NCI-H82 (cell line): ENCODE results near the gene CT45A1.
"Not testable (repeated sequence)": the region's sequence is repeated elsewhere in the genome, so short reads cannot be mapped to it uniquely, and the experiment has no call there.

Experiments used
- DNase-seq: peaks from one replicate; lab custom pipeline; 2025; lab: John Stamatoyannopoulos, UW

The CT45A1 gene

DNA sequence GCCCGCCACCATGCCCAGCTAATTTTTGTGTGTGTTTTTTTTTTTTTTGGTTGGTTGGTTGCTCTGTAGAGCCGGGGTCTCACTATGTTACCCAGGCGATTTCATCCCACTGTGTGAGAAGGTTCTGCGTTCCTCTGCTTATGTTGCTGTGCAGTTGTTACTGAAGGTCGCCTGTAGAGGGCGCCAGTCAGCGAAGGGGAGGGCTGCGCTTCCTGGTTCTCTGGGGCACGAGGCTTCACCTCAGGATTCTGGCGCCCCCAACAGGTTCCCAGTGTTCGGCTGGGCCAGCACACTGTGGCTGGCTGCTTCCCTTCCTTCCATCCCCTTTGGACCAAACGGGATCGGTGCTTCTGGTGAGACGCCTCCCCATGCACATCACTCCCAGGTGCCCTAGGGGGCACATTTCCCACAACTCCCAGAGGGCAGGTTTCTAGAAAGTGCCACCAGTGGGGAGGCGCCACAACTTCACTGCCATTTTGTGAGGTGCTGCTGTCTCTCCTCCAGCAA is at the start of gene CT45A1:
CT45A1 (plus strand) TSS at position 457 of the 507 bp plus-strand sequence. CDS start 5,302 bp downstream, outside the sequence.
- peak; percentile 42 for DNase-seq

GRCh38 chrX:135672979-135673378 is 40.5 kb upstream of the CT45A1 start:
- not testable (repeated sequence) for DNase-seq

GRCh38 chrX:135688137-135688536 is 25.3 kb upstream of the CT45A1 start:
- DNase-seq = peak; percentile 60

DNA sequence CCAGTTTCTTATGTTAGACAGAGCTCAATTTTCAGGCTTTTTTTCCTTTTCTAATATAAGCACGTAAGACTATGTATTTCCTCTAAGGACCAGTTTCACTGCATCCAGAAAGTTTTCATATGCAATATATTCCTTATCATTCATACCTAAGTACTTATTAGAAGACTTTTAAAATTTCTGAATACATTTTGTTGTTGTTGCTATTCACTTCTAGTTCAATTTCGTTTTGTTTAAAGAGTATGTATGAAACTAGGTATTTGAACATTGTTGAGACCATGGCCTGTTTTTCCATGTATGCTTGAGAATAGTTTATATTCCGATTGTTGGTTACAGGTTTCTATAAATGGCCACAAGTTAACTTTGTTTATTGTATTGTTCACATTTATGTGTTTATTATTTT is 18.0 kb upstream of the CT45A1 start:
- no peak for DNase-seq

GRCh38 chrX:135697601-135698000 is 15.8 kb upstream of the CT45A1 start:
- DNase-seq = no peak

GRCh38 chrX:135698924-135699323 is 14.5 kb upstream of the CT45A1 start:
- DNase-seq = no peak

DNA sequence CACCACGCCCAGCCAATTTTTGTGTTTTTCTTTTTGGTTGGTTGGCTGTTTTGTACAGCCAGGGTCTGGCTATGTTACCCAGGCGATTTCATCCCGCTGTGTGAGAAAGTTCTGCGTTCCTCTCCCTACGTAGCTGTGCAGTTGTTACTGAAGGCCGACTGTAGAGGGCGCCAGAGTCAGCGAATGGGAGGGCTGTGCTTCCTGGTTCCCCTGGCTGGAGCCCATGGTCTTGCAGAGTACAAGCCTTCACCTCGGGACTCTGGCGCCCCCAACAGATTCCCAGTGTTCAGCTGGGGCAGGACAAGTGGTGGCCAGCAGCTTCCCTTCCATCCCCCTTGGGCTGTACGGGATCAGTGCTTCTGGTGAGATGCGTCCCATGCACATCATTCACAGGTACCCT is 5.6 kb upstream of the CT45A1 start:
- DNase-seq = peak; percentile 81

- DNase-seq = no peak
Measured at GRCh38 chrX:135713795-135714194, 356 bp downstream of the CT45A1 start.

GRCh38 chrX:135734666-135735065 is 21.2 kb downstream of the CT45A1 start:
- not testable (repeated sequence) for DNase-seq

GRCh38 chrX:135737366-135738071 is 24.1 kb downstream of the CT45A1 start:
- DNase-seq = no peak

DNA sequence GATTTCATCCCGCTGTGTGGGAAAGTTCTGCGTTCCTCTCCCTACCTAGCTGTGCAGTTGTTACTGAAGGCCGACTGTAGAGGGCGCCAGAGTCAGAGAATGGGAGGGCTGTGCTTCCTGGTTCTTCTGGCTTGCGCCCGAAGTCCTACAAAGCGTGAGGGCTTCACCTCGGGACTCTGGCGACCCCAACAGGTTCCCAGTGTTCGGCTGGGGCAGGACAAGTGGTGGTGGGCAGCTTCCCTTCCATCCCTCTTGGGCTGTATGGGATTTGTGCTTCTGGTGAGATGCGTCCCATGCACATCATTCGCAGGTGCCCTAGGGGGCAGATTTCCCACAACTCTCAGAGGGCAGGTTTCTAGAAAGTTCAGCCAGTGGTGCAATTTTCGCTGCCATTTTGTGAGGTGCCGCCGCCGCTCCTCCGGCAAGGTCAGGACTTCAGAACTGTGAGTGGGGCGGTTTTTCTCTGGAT is 27.3 kb downstream of the CT45A1 start:
- no peak for DNase-seq

- DNase-seq = no peak
Measured at GRCh38 chrX:135741192-135741715, 27.8 kb downstream of the CT45A1 start.

DNA sequence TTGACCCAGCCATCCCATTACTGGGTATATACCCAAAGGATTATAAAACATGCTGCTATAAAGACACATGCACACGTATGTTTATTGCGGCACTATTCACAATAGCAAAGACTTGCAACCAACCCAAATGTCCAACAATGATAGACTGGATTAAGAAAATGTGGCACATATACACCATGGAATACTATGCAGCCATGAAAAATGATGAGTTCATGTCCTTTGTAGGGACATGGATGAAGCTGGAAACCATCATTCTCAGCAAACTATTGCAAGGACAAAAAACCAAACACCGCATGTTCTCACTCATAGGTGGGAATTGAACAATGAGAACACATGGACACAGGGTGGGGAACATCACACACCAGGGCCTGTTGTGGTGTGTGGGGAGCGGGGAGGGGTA is 31.3 kb downstream of the CT45A1 start:
- DNase-seq = not testable (repeated sequence)

DNA sequence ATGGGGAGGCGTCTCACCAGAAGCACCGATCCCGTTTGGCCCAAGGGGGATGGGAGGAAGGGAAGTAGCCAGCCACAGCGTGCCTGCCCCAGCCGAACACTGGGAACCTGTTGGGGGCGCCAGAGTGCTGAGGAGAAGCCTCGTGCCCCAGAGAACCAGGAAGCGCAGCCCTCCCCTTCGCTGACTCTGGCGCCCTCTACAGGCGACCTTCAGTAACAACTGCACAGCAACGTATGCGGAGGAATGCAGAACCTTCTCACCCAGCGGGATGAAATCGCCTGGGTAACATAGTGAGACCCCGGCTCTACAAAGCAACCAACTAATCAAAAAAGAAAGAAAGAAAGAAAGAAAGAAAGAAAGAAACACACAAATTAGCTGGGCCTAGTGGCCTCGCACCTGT is 54.7 kb downstream of the CT45A1 start, which contains the start of gene CT45A3:
CT45A3 (minus strand) TSS at position 101 of the 400 bp plus-strand sequence. CDS start 3,747 bp downstream, outside the sequence.
- DNase-seq = not testable (repeated sequence)
